A549 (cell line): ENCODE measurements around the gene PBX1. TPM values are rescaled to one million over a fixed set of nuclear protein-coding genes. Genes with fewer than 3 reads are reported as not detected.
A peak's percentile ranks its signal among the peaks of the same experiment; 100 is the strongest.

ENCODE experiments used
- ATAC-seq, 2 experiments: fragments of 200-7000 bp in 1 of 2; fragments of >200 bp in 1 of 2; cut with Nextera tagmentation in 1 of 2; cut with Tn5 transposase in 1 of 2; 3 replicates each; pipeline versions ENCODE4 v1.8.0 to v1.9.1; 2018 to 2020; ENCODE audit warnings: mild to moderate bottlenecking in 1 of 2, moderate library complexity in 1 of 2
- CTCF ChIA-PET: fragments of 300-600 bp; sonication (Branson Sonifier 250); formaldehyde crosslinking; extraction: SDS; loops from one replicate; lab custom pipeline; 2021; ENCODE audit warnings: antibody characterized with exemption, inconsistent platforms; lab: Yijun Ruan, JAX
- POLR2A ChIA-PET: fragments of 350-600 bp; formaldehyde crosslinking; extraction: SDS; loops from one replicate; lab custom pipeline; 2021; ENCODE audit warnings: antibody characterized with exemption, inconsistent platforms; lab: Yijun Ruan, JAX
- DNase-seq, 2 experiments: peaks; one replicate each; pipeline versions ENCODE4 v3.0.0 to v3.0.0-alpha.2; 2011 to 2016; ENCODE audit warnings: low read depth in 1 of 2, low spot score in 1 of 2
- FAIRE-seq: peaks from 2 replicates; lab custom pipeline; 2011; peaks lifted over from hg19 to GRCh38; lab: Jason Lieb, UNC
- H3K27ac ChIP-seq, 2 experiments: fragments of >200 bp; sonication (Bioruptor Twin); formaldehyde crosslinking; 3 replicates each; pipeline ENCODE4 v1.5.1; 2016 to 2017
- H3K4me1 ChIP-seq: fragments of >200 bp; sonication (Bioruptor Twin); formaldehyde crosslinking; 3 replicates; pipeline ENCODE4 v1.6.1; 2016
- H3K4me2 ChIP-seq: fragments of >200 bp; sonication (Bioruptor Twin); formaldehyde crosslinking; 3 replicates; pipeline ENCODE4 v1.6.1; 2016
- H3K4me3 ChIP-seq: fragments of >200 bp; sonication (Bioruptor Twin); formaldehyde crosslinking; 3 replicates; pipeline ENCODE4 v1.5.1; 2016
- H3K9me3 ChIP-seq: fragments of >200 bp; sonication (Bioruptor Twin); formaldehyde crosslinking; 3 replicates; pipeline ENCODE4 v1.6.1; 2016
- BCL3 ChIP-seq: fragments of >200 bp; sonication (Bioruptor Twin); formaldehyde crosslinking; IDR thresholded peaks from 3 replicates; pipeline ENCODE4 v1.6.1; 2016
- CEBPB ChIP-seq, 2 experiments: fragments of >200 bp in 1 of 2; sonication (Bioruptor Twin) in 1 of 2; formaldehyde crosslinking in 1 of 2; IDR thresholded peaks; 2 replicates each; pipeline ENCODE4 v1.6.1; 2012 to 2016
- CHD4 ChIP-seq: fragments of 200-600 bp; sonication (generic); IDR thresholded peaks from 2 replicates; pipeline ENCODE4 v1.6.1; 2016; ENCODE audit warnings: antibody characterized with exemption, mild to moderate bottlenecking, borderline replicate concordance
- CTCF ChIP-seq: fragments of >200 bp; sonication (Bioruptor Twin); formaldehyde crosslinking; IDR thresholded peaks from 3 replicates; pipeline ENCODE4 v1.5.1; 2016
- EHMT2 ChIP-seq: fragments of 200-600 bp; sonication (generic); IDR thresholded peaks from 2 replicates; pipeline ENCODE4 v1.6.1; 2016; ENCODE audit warnings: antibody characterized with exemption, low read depth, mild to moderate bottlenecking, moderate library complexity
- EP300 ChIP-seq, 2 experiments: fragments of >200 bp; sonication (Bioruptor Twin); formaldehyde crosslinking; IDR thresholded peaks; 2 replicates in 1 of 2; 3 replicates in 1 of 2; pipeline ENCODE4 v1.6.1; 2016 to 2017
- HDAC2 ChIP-seq: fragments of 200-600 bp; sonication (generic); IDR thresholded peaks from 2 replicates; pipeline ENCODE4 v1.6.1; 2016
- HOXB5 ChIP-seq: fragments of 250-450 bp; sonication (Bioruptor Pico); IDR thresholded peaks from 2 replicates; pipeline ENCODE4 v1.5.0; 2020; ENCODE audit warnings: mild to moderate bottlenecking, moderate library complexity
- MAZ ChIP-seq: fragments of 150-350 bp; IDR thresholded peaks from 2 replicates; pipeline ENCODE4 v1.6.1; 2014; ENCODE audit warnings: antibody characterized with exemption, low read depth, low read length, borderline replicate concordance
- PBX3 ChIP-seq: IDR thresholded peaks from 2 replicates; pipeline ENCODE4 v1.6.1; 2012
- POLR2AphosphoS2 ChIP-seq: conservative IDR thresholded peaks from 2 replicates; pipeline ENCODE4 v1.6.1; 2012; ENCODE audit warnings: low read length, improper control_type of control experiment, inconsistent platforms
- RCOR1 ChIP-seq: fragments of 150-350 bp; IDR thresholded peaks from 2 replicates; pipeline ENCODE4 v1.6.1; 2014; ENCODE audit warnings: antibody characterized with exemption, low read length, low read depth
- REST ChIP-seq: fragments of 200-600 bp; sonication (generic); IDR thresholded peaks from 2 replicates; pipeline ENCODE4 v1.6.1; 2016; ENCODE audit warnings: antibody characterized with exemption, mild to moderate bottlenecking, moderate library complexity
- TP53 ChIP-seq: fragments of 250-450 bp; sonication (Bioruptor Pico); IDR thresholded peaks from 2 replicates; pipeline ENCODE4 v1.5.0; 2021; ENCODE audit warnings: mild to moderate bottlenecking, moderate library complexity
- USF2 ChIP-seq: fragments of 450-650 bp; IDR thresholded peaks from 2 replicates; pipeline ENCODE4 v1.6.1; 2014; ENCODE audit warnings: antibody characterized with exemption
- ZC3H11A ChIP-seq: fragments of 450-650 bp; IDR thresholded peaks from 2 replicates; pipeline ENCODE4 v1.6.1; 2014; ENCODE audit warnings: antibody characterized with exemption, mild to moderate bottlenecking
- ZNF302 ChIP-seq: fragments of 250-450 bp; sonication (Bioruptor Pico); IDR thresholded peaks from 2 replicates; pipeline ENCODE4 v1.9.0; 2021; ENCODE audit warnings: inconsistent platforms, mild to moderate bottlenecking, moderate library complexity
- WGBS: methylation state at CpG from one replicate; pipeline ENCODE4 v1.1.6; 2017; ENCODE audit errors: missing lambda C conversion rate; 5-methylcytosine and 5-hydroxymethylcytosine counted together
- polyA plus RNA-seq, 4 experiments: library from polyadenylated mRNA; depleted of rRNA in 3 of 4; stranded (reverse); fragments of >200 nt; fragmentation: RNase III in 1 of 4; extraction: RNeasy Plus Mini Kit Qiagen cat#74134 plus additional on column Dnase treatment in 1 of 4; gene quantifications; 2 replicates in 3 of 4; 3 replicates in 1 of 4; pipeline ENCODE4 v1.2.3, GENCODE V29; 2011 to 2017

PBX1 gene
- polyA plus RNA-seq, 2 of the 4 experiments (the other 2 are of a cell fraction): 47.8 to 61.5 TPM

- Histone ChIP-seq H3K27ac (peak overlapping the region; percentile 8 to 68; a peak in 3 of 6 replicates), H3K4me1 (peaks cover 66% of the 10 kb centered on the region), H3K9me3 (no peaks in the 10 kb centered on the region), H3K4me2 (no peak overlapping the region), H3K4me3 (no peak overlapping the region)
- TF ChIP-seq MAZ (no peak), PBX3 (no peak), ZC3H11A (no peak), CTCF (no peak), HDAC2 (no peak), REST (no peak), EP300 (IDR thresholded peaks at IDR 0.05) (no peak), CEBPB (IDR thresholded peaks at IDR 0.05) (no peak), EHMT2 (no peak), TP53 (CRISPR knock-in tag) (no peak), RCOR1 (no peak), POLR2AphosphoS2 (no peak), ZNF302 (CRISPR knock-in tag) (no peak), BCL3 (no peak), USF2 (no peak), CHD4 (no peak)
- FAIRE-seq (no peak), DNase-seq (no peak), ATAC-seq (no peak)
- ChIA-PET CTCF (interaction anchor here (0.7 kb wide), 1 partner anchor 18 kb away, joined by 3 read pairs; no protein-coding TSS in a partner anchor), POLR2A (no interaction called here)
- WGBS: 79% methylated on average over 2 of the region's 2 CpGs
Measured at GRCh38 chr1:164700683-164701082, 141.7 kb downstream of the PBX1 start.

- peak overlapping the region; percentile 56 to 68; a peak in 5 of 6 replicates for H3K27ac ChIP-seq
- ChIA-PET CTCF (interaction anchor here (0.7 to 2.4 kb wide), 3 partner anchors 18 to 86 kb away, joined by 3 to 11 read pairs (median 3); no protein-coding TSS in a partner anchor), POLR2A (no interaction called here)
- no peaks in the 10 kb centered on the region for H3K9me3 ChIP-seq
- peak overlapping the region; percentile 63 for H3K4me2 ChIP-seq
- ATAC-seq: no peak
- no peak for TF ChIP-seq HOXB5 (CRISPR knock-in tag)
- no peak overlapping the region for H3K4me3 ChIP-seq
- DNase-seq: no peak
- FAIRE-seq: no peak
- peaks cover 70% of the 10 kb centered on the region for H3K4me1 ChIP-seq
- whole genome bisulfite sequencing: 83% methylated on average over 2 of the region's 2 CpGs
Measured at GRCh38 chr1:164701189-164701761, 142.3 kb downstream of the PBX1 start.
